ENCODE results near the gene MTRF1.
A peak's percentile ranks its signal among the peaks of the same experiment; 100 is the strongest.

The MTRF1 gene

DNA sequence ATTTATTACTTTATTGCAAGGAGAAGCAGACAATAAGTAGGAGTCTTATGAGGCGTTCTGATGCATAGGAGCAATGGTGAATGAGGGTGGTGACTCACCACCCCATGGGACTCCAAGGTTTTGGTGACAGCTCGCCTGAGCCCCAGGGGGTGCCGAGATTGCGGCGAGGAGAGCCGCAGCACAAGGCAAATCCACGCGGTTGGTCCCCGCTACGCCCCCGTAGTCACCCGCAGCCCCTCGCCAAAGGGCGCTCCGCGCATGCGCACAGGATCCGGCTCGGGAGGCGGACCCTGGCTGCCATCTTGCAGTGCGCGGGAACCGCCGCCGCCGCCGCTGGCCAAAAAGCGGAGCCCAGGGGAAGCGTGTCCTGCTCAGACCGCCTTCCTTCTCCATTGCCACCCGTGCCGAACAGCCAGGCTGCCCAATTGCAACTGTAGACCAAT lies 47.6 kb upstream of the MTRF1 start, which contains the start of gene NAA16 (continued):
- TF ChIP-seq, protein P1, sequence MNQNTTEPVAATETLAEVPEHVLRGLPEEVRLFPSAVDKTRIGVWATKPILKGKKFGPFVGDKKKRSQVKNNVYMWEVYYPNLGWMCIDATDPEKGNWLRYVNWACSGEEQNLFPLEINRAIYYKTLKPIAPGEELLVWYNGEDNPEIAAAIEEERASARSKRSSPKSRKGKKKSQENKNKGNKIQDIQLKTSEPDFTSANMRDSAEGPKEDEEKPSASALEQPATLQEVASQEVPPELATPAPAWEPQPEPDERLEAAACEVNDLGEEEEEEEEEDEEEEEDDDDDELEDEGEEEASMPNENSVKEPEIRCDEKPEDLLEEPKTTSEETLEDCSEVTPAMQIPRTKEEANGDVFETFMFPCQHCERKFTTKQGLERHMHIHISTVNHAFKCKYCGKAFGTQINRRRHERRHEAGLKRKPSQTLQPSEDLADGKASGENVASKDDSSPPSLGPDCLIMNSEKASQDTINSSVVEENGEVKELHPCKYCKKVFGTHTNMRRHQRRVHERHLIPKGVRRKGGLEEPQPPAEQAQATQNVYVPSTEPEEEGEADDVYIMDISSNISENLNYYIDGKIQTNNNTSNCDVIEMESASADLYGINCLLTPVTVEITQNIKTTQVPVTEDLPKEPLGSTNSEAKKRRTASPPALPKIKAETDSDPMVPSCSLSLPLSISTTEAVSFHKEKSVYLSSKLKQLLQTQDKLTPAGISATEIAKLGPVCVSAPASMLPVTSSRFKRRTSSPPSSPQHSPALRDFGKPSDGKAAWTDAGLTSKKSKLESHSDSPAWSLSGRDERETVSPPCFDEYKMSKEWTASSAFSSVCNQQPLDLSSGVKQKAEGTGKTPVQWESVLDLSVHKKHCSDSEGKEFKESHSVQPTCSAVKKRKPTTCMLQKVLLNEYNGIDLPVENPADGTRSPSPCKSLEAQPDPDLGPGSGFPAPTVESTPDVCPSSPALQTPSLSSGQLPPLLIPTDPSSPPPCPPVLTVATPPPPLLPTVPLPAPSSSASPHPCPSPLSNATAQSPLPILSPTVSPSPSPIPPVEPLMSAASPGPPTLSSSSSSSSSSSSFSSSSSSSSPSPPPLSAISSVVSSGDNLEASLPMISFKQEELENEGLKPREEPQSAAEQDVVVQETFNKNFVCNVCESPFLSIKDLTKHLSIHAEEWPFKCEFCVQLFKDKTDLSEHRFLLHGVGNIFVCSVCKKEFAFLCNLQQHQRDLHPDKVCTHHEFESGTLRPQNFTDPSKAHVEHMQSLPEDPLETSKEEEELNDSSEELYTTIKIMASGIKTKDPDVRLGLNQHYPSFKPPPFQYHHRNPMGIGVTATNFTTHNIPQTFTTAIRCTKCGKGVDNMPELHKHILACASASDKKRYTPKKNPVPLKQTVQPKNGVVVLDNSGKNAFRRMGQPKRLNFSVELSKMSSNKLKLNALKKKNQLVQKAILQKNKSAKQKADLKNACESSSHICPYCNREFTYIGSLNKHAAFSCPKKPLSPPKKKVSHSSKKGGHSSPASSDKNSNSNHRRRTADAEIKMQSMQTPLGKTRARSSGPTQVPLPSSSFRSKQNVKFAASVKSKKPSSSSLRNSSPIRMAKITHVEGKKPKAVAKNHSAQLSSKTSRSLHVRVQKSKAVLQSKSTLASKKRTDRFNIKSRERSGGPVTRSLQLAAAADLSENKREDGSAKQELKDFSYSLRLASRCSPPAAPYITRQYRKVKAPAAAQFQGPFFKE (tag by site-specific recombination; IDR thresholded peaks at IDR 0.05; ENCODE audit: borderline replicate concordance) = no peak
- TF ChIP-seq, protein P2, sequence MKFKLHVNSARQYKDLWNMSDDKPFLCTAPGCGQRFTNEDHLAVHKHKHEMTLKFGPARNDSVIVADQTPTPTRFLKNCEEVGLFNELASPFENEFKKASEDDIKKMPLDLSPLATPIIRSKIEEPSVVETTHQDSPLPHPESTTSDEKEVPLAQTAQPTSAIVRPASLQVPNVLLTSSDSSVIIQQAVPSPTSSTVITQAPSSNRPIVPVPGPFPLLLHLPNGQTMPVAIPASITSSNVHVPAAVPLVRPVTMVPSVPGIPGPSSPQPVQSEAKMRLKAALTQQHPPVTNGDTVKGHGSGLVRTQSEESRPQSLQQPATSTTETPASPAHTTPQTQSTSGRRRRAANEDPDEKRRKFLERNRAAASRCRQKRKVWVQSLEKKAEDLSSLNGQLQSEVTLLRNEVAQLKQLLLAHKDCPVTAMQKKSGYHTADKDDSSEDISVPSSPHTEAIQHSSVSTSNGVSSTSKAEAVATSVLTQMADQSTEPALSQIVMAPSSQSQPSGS (tag by site-specific recombination; IDR thresholded peaks at IDR 0.05; ENCODE audit: low read depth) = no peak
- TF ChIP-seq ZBTB1 (tag by site-specific recombination; IDR thresholded peaks at IDR 0.05) = no peak
- no peak for TF ChIP-seq ZNF214 (tag by site-specific recombination; IDR thresholded peaks at IDR 0.05; ENCODE audit: borderline replicate concordance)
- TF ChIP-seq, protein P3, sequence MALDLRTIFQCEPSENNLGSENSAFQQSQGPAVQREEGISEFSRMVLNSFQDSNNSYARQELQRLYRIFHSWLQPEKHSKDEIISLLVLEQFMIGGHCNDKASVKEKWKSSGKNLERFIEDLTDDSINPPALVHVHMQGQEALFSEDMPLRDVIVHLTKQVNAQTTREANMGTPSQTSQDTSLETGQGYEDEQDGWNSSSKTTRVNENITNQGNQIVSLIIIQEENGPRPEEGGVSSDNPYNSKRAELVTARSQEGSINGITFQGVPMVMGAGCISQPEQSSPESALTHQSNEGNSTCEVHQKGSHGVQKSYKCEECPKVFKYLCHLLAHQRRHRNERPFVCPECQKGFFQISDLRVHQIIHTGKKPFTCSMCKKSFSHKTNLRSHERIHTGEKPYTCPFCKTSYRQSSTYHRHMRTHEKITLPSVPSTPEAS (tag by site-specific recombination; IDR thresholded peaks at IDR 0.05) = no peak
- TF ChIP-seq, protein P4, sequence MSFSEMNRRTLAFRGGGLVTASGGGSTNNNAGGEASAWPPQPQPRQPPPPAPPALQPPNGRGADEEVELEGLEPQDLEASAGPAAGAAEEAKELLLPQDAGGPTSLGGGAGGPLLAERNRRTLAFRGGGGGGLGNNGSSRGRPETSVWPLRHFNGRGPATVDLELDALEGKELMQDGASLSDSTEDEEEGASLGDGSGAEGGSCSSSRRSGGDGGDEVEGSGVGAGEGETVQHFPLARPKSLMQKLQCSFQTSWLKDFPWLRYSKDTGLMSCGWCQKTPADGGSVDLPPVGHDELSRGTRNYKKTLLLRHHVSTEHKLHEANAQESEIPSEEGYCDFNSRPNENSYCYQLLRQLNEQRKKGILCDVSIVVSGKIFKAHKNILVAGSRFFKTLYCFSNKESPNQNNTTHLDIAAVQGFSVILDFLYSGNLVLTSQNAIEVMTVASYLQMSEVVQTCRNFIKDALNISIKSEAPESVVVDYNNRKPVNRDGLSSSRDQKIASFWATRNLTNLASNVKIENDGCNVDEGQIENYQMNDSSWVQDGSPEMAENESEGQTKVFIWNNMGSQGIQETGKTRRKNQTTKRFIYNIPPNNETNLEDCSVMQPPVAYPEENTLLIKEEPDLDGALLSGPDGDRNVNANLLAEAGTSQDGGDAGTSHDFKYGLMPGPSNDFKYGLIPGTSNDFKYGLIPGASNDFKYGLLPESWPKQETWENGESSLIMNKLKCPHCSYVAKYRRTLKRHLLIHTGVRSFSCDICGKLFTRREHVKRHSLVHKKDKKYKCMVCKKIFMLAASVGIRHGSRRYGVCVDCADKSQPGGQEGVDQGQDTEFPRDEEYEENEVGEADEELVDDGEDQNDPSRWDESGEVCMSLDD (tag by site-specific recombination; IDR thresholded peaks at IDR 0.05) = no peak
- TF ChIP-seq ZNF157 (tag by site-specific recombination; IDR thresholded peaks at IDR 0.05) = no peak
- TF ChIP-seq, protein P5, sequence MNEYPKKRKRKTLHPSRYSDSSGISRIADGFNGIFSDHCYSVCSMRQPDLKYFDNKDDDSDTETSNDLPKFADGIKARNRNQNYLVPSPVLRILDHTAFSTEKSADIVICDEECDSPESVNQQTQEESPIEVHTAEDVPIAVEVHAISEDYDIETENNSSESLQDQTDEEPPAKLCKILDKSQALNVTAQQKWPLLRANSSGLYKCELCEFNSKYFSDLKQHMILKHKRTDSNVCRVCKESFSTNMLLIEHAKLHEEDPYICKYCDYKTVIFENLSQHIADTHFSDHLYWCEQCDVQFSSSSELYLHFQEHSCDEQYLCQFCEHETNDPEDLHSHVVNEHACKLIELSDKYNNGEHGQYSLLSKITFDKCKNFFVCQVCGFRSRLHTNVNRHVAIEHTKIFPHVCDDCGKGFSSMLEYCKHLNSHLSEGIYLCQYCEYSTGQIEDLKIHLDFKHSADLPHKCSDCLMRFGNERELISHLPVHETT (tag by site-specific recombination; IDR thresholded peaks at IDR 0.05) = no peak
- TF ChIP-seq, protein P6, sequence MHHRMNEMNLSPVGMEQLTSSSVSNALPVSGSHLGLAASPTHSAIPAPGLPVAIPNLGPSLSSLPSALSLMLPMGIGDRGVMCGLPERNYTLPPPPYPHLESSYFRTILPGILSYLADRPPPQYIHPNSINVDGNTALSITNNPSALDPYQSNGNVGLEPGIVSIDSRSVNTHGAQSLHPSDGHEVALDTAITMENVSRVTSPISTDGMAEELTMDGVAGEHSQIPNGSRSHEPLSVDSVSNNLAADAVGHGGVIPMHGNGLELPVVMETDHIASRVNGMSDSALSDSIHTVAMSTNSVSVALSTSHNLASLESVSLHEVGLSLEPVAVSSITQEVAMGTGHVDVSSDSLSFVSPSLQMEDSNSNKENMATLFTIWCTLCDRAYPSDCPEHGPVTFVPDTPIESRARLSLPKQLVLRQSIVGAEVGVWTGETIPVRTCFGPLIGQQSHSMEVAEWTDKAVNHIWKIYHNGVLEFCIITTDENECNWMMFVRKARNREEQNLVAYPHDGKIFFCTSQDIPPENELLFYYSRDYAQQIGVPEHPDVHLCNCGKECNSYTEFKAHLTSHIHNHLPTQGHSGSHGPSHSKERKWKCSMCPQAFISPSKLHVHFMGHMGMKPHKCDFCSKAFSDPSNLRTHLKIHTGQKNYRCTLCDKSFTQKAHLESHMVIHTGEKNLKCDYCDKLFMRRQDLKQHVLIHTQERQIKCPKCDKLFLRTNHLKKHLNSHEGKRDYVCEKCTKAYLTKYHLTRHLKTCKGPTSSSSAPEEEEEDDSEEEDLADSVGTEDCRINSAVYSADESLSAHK (tag by site-specific recombination; IDR thresholded peaks at IDR 0.05) = no peak; the same call in 1 of the 2 replicates
- no peak for TF ChIP-seq ZNF114 (tag by site-specific recombination; IDR thresholded peaks at IDR 0.05)
- no peak for TF ChIP-seq BCL11A (tag by site-specific recombination; IDR thresholded peaks at IDR 0.05; ENCODE audit: low read depth)
- TF ChIP-seq ZNF16 (tag by site-specific recombination; IDR thresholded peaks at IDR 0.05; ENCODE audit: low read depth) = no peak
- TF ChIP-seq, protein P7, sequence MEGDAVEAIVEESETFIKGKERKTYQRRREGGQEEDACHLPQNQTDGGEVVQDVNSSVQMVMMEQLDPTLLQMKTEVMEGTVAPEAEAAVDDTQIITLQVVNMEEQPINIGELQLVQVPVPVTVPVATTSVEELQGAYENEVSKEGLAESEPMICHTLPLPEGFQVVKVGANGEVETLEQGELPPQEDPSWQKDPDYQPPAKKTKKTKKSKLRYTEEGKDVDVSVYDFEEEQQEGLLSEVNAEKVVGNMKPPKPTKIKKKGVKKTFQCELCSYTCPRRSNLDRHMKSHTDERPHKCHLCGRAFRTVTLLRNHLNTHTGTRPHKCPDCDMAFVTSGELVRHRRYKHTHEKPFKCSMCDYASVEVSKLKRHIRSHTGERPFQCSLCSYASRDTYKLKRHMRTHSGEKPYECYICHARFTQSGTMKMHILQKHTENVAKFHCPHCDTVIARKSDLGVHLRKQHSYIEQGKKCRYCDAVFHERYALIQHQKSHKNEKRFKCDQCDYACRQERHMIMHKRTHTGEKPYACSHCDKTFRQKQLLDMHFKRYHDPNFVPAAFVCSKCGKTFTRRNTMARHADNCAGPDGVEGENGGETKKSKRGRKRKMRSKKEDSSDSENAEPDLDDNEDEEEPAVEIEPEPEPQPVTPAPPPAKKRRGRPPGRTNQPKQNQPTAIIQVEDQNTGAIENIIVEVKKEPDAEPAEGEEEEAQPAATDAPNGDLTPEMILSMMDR (tag by site-specific recombination; IDR thresholded peaks at IDR 0.05) = no peak; the same call in 1 of the 2 replicates
- peak; percentile 81 for TF ChIP-seq ZNF629 (tag by site-specific recombination; IDR thresholded peaks at IDR 0.05)
- no peak for TF ChIP-seq ZNF555 (tag by site-specific recombination; conservative IDR thresholded peaks at IDR 0.05)
- TF ChIP-seq ZNF202 (tag by site-specific recombination; IDR thresholded peaks at IDR 0.05; ENCODE audit: borderline replicate concordance) = no peak
- no peak for TF ChIP-seq ZNF169 (tag by site-specific recombination; IDR thresholded peaks at IDR 0.05)
- TF ChIP-seq, protein P8, sequence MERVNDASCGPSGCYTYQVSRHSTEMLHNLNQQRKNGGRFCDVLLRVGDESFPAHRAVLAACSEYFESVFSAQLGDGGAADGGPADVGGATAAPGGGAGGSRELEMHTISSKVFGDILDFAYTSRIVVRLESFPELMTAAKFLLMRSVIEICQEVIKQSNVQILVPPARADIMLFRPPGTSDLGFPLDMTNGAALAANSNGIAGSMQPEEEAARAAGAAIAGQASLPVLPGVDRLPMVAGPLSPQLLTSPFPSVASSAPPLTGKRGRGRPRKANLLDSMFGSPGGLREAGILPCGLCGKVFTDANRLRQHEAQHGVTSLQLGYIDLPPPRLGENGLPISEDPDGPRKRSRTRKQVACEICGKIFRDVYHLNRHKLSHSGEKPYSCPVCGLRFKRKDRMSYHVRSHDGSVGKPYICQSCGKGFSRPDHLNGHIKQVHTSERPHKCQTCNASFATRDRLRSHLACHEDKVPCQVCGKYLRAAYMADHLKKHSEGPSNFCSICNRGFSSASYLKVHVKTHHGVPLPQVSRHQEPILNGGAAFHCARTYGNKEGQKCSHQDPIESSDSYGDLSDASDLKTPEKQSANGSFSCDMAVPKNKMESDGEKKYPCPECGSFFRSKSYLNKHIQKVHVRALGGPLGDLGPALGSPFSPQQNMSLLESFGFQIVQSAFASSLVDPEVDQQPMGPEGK (tag by site-specific recombination; IDR thresholded peaks at IDR 0.05) = peak; percentile 97
- TF ChIP-seq ZSCAN16 (tag by site-specific recombination; IDR thresholded peaks at IDR 0.05) = no peak
- no peak for TF ChIP-seq ZSCAN23 (tag by site-specific recombination; IDR thresholded peaks at IDR 0.05)

Measured in HEK293 (cell line).